Spleen (tissue), 13 donors: Measurements from ENCODE around the gene MMP25. TPM values are rescaled to one million over a fixed set of nuclear protein-coding genes. Genes with fewer than 3 reads are reported as not detected.
A peak's percentile ranks its signal among the peaks of the same experiment; 100 is the strongest.

Source experiments
- DNase-seq: peaks from one replicate; pipeline ENCODE4 v3.0.0-alpha.2; 2020
- H3K27ac ChIP-seq, 8 donors: fragments of 200-600 bp; sonication (generic) in 7 of 8; 1 replicate in 4 of 8; 2 replicates in 4 of 8; pipeline versions ENCODE4 v1.5.0 to v1.8.0; 2016 to 2021; ENCODE audit warnings: inconsistent platforms in 4 of 8, mild to moderate bottlenecking in 4 of 8, moderate library complexity in 1 of 8
- H3K27me3 ChIP-seq, 7 donors: fragments of 200-600 bp; sonication (generic) in 6 of 7; replicated peaks in 1 of 7; 1 replicate in 4 of 7; 2 replicates in 3 of 7; pipeline versions ENCODE4 v1.5.0 to v1.8.0; 2016 to 2021; ENCODE audit warnings: inconsistent platforms in 3 of 7, mild to moderate bottlenecking in 1 of 7
- H3K36me3 ChIP-seq, 6 donors: fragments of 200-600 bp; sonication (generic) in 5 of 6; 1 replicate in 4 of 6; 2 replicates in 2 of 6; pipeline versions ENCODE4 v1.5.0 to v1.8.0; 2016 to 2021; ENCODE audit warnings: inconsistent platforms in 2 of 6
- H3K4me1 ChIP-seq, 6 donors: fragments of 200-600 bp; sonication (generic) in 5 of 6; 1 replicate in 3 of 6; 2 replicates in 3 of 6; pipeline versions ENCODE4 v1.5.0 to v1.8.0; 2016 to 2021; ENCODE audit warnings: inconsistent platforms in 3 of 6
- H3K4me3 ChIP-seq, 8 donors: fragments of 200-600 bp; sonication (generic) in 7 of 8; 1 replicate in 4 of 8; 2 replicates in 4 of 8; pipeline versions ENCODE4 v1.5.0 to v1.8.0; 2016 to 2021; ENCODE audit warnings: inconsistent platforms in 4 of 8, mild to moderate bottlenecking in 4 of 8, moderate library complexity in 2 of 8
- H3K9me3 ChIP-seq, 8 donors: fragments of 200-600 bp; sonication (generic) in 7 of 8; 1 replicate in 4 of 8; 2 replicates in 4 of 8; pipeline versions ENCODE4 v1.5.0 to v1.8.0; 2016 to 2021; ENCODE audit warnings: inconsistent platforms in 4 of 8
- POLR2A ChIP-seq, 3 donors: fragments of 450-650 bp; IDR thresholded peaks; one replicate each; pipeline ENCODE4 v1.5.1; 2017; ENCODE audit warnings: antibody characterized with exemption in 3 of 3, mild to moderate bottlenecking in 1 of 3
- POLR2AphosphoS5 ChIP-seq, 3 donors: sonication (generic); formaldehyde crosslinking; IDR thresholded peaks; one replicate each; pipeline ENCODE4 v1.5.1; 2017; ENCODE audit warnings: antibody characterized with exemption in 3 of 3
- WGBS, 5 donors: extraction: QIAGEN DNeasy Blood & Tissue Kit in 3 of 5; methylation state at CpG; one replicate each; pipeline versions ENCODE4 v1.1.5 to v1.1.7; 2013 to 2018; 5-methylcytosine and 5-hydroxymethylcytosine counted together
- intact Hi-C: fragments of 100-400 bp; cut with DNase I; formaldehyde crosslinking; loops from one replicate; pipeline ENCODE4 v1.15.0; 2023; ENCODE audit warnings: low total_unique reads
- long read RNA-seq, 2 donors: transcript quantifications; one replicate each; lab custom pipeline, GENCODE V29; 2026
- polyA plus RNA-seq, 3 donors: library from polyadenylated mRNA; stranded (reverse); fragments of 200-250 nt; gene quantifications; one replicate each; pipeline ENCODE4 v1.2.1, GENCODE V29; 2013
- total RNA-seq, 7 donors: library from RNA; depleted of rRNA in 3 of 7; stranded (reverse); fragments of >200 nt in 3 of 7; fragmentation: NEBNext Ultra II Directional in 4 of 7; extraction: Animal tissue kit (Norgen Biotek cat#: 25700) in 4 of 7; gene quantifications; one replicate each; pipeline versions ENCODE4 v1.1.0 to v1.2.1, GENCODE V29; 2016 to 2021
- TF ChIP-seq, protein P1 (sequence below), 11 experiments: fragments of 200-600 bp in 7 of 11; fragments of 450-650 bp in 4 of 11; sonication (generic) in 4 of 11; IDR thresholded peaks in 8 of 11; conservative IDR thresholded peaks in 3 of 11; 1 replicate in 7 of 11; 2 replicates in 4 of 11; pipeline versions ENCODE4 v1.4.0 to v1.8.0; 2016 to 2021; ENCODE audit warnings: antibody characterized with exemption in 11 of 11, inconsistent platforms in 4 of 11, mild to moderate bottlenecking in 1 of 11
- donor health status: healthy with polysubstance abuse.
- donor health status: DM: no; HTN: no; CAD: no; lungs with moderate emphysema.
- donor health status: DM: no; HTN: no; CAD: no.
- donor health status: Bipolar disorder and iron deficiency.
- donor health status: healthy.
- donor health status: DM: no; HTN: no; CAD: no.
- donor health status: DM: yes; HTN: yes; CAD: no.

MMP25 gene
- total RNA-seq (100 to 1,000 TPM in 4 of 7 donors, 10 to 100 TPM in 3; 24.3 to 282 (median 113) TPM), polyA plus RNA-seq (10 to 100 TPM in 2 of 3 donors, 1 to 10 TPM in 1; 2.7 to 45.0 (median 41.9) TPM)
- long read RNA-seq, donor 1, result 0 reads
- long read RNA-seq, donor 2, result 0 reads

- H3K27ac ChIP-seq, result peak within 1 kb of the TSS in 7 of 8 donors; percentile 69 to 95 (median 81)
- peaks cover 17 to 74% (median 28%) of the 10 kb centered on the region in 6 donors for H3K4me1 ChIP-seq
- H3K9me3 ChIP-seq, result no peaks in the 10 kb centered on the region
- TF ChIP-seq POLR2A (IDR thresholded peaks at IDR 0.05) (no peak), POLR2AphosphoS5 (IDR thresholded peaks at IDR 0.05) (peak in 2 of 3 donors; percentile 50 to 77)
- peak; percentile 93 for DNase-seq
- H3K36me3 ChIP-seq, result peaks cover 0 to 11% (median 0%) of the 10 kb centered on the region in 6 donors
- H3K4me3 ChIP-seq, result peak within 1 kb of the TSS; percentile 38 to 84 (median 60)
- peaks cover 0 to 94% (median 60%) of the 10 kb centered on the region in 7 donors for H3K27me3 ChIP-seq
- 0 to 1% (median 1%) methylated on average over 24 to 86 of the region's 86 CpGs for WGBS, 5 donors
- intact Hi-C loops, result no loop called here
Measured at GRCh38 chr16:3045758-3046640, at the start of gene MMP25. TSS of gene MMP25 (plus strand) at chr16:3046561. CDS start at chr16:3046918, 357 bp downstream.

DNA sequence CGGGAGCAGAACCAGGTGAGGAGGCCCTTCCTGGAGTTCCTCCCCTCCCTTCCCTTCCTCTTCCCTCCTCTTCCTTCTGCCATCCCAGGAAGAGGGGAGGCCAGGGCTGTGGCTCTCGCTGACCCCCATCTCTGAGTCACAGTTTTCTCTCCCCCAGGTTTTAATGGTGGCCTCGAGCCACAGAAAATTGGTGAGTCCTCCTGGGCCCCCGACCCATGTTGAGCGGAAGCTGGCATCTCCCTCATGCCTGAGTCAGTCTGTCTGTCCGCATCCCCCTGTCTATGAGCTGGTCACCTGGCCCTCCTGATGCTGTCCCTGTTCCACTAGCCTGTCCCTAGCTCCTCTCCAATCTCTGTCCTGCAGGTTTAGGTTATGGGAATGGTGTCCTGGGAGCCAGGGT lies 46.4 kb upstream of the MMP25 start:
- DNase-seq, result no peak
- peaks cover 0 to 13% (median 9%) of the 10 kb centered on the region in 6 donors for H3K4me1 ChIP-seq
- peaks cover 0 to 36% (median 0%) of the 10 kb centered on the region in 7 donors for H3K27me3 ChIP-seq
- WGBS, 5 donors, result 77 to 87% (median 80%) methylated on average over 6 of the region's 6 CpGs
- no peaks in the 10 kb centered on the region for H3K9me3 ChIP-seq
- no peak overlapping the region for H3K4me3 ChIP-seq
- intact Hi-C loops, result no loop called here
- H3K27ac ChIP-seq, result no peak overlapping the region
- no peaks in the 10 kb centered on the region for H3K36me3 ChIP-seq
- TF ChIP-seq POLR2AphosphoS5 (IDR thresholded peaks at IDR 0.05) (no peak), POLR2A (IDR thresholded peaks at IDR 0.05) (no peak)
- TF ChIP-seq, protein P1, sequence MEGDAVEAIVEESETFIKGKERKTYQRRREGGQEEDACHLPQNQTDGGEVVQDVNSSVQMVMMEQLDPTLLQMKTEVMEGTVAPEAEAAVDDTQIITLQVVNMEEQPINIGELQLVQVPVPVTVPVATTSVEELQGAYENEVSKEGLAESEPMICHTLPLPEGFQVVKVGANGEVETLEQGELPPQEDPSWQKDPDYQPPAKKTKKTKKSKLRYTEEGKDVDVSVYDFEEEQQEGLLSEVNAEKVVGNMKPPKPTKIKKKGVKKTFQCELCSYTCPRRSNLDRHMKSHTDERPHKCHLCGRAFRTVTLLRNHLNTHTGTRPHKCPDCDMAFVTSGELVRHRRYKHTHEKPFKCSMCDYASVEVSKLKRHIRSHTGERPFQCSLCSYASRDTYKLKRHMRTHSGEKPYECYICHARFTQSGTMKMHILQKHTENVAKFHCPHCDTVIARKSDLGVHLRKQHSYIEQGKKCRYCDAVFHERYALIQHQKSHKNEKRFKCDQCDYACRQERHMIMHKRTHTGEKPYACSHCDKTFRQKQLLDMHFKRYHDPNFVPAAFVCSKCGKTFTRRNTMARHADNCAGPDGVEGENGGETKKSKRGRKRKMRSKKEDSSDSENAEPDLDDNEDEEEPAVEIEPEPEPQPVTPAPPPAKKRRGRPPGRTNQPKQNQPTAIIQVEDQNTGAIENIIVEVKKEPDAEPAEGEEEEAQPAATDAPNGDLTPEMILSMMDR (IDR thresholded peaks at IDR 0.05 in 8 of 11, conservative IDR thresholded peaks at IDR 0.05 in 3 of 11), result no peak

DNA sequence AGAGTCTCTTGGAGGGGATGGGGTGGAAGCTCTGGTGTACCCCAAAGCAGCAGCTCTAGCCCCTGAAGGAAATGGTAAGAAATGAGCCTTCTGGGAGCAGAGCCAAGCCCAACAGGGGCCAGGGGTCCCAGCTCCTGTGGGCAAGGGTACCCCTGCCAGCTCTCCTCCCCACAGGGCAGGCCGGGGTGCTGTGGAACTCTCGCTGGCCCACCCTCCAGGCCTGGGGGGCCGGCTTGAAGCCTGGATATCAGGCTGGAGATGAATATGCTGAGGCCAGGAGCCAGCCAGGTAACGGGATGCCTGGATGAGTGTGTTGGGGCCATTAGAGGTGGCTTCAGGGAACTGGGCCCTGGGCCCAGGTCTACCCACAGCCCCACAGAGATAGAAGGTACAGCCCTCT lies 45.8 kb upstream of the MMP25 start:
- peaks cover 0 to 39% (median 0%) of the 10 kb centered on the region in 7 donors for H3K27me3 ChIP-seq
- no peak overlapping the region for H3K4me3 ChIP-seq
- 76 to 92% (median 84%) methylated on average over 3 to 4 of the region's 4 CpGs for WGBS, 5 donors
- no peaks in the 10 kb centered on the region for H3K9me3 ChIP-seq
- H3K4me1 ChIP-seq, result peaks cover 0 to 19% (median 12%) of the 10 kb centered on the region in 6 donors
- H3K36me3 ChIP-seq, result no peaks in the 10 kb centered on the region
- H3K27ac ChIP-seq, result no peak overlapping the region
- TF ChIP-seq, protein P1 (IDR thresholded peaks at IDR 0.05 in 8 of 11, conservative IDR thresholded peaks at IDR 0.05 in 3 of 11), result no peak
- TF ChIP-seq POLR2AphosphoS5 (IDR thresholded peaks at IDR 0.05) (no peak), POLR2A (IDR thresholded peaks at IDR 0.05) (no peak)
- no peak for DNase-seq
- intact Hi-C loops, result no loop called here

- 67 to 87% (median 81%) methylated on average over 8 to 12 of the region's 12 CpGs for WGBS, 5 donors
- TF ChIP-seq, protein P1 (IDR thresholded peaks at IDR 0.05 in 8 of 11, conservative IDR thresholded peaks at IDR 0.05 in 3 of 11), result no peak
- no peak for TF ChIP-seq POLR2A (IDR thresholded peaks at IDR 0.05)
- Histone ChIP-seq H3K27ac (no peak overlapping the region), H3K36me3 (no peaks in the 10 kb centered on the region), H3K4me3 (no peak overlapping the region), H3K9me3 (no peaks in the 10 kb centered on the region), H3K4me1 (peaks cover 0 to 27% (median 16%) of the 10 kb centered on the region in 6 donors), H3K27me3 (peaks cover 0 to 42% (median 3%) of the 10 kb centered on the region in 7 donors)
- intact Hi-C loops, result no loop called here
- DNase-seq, result no peak
Measured at GRCh38 chr16:3001316-3001715, 45.0 kb upstream of the MMP25 start.
